ENCODE measurements around the gene PLD6.
A peak's percentile ranks its signal among the peaks of the same experiment; 100 is the strongest.

The PLD6 gene

GRCh38 chr17:17227608-17228520 is 21.7 kb upstream of the PLD6 start:
- no peak for DNase-seq (ENCODE audit: low read depth in 2 of 2)

GRCh38 chr17:17226451-17227265 is 20.5 kb upstream of the PLD6 start:
- DNase-seq (ENCODE audit: low read depth in 2 of 2) = no peak

- no peak for DNase-seq (ENCODE audit: low read depth in 2 of 2)
Observed at GRCh38 chr17:17225901-17226300, 19.8 kb upstream of the PLD6 start.

GRCh38 chr17:17224137-17224536 is 18.0 kb upstream of the PLD6 start:
- DNase-seq (ENCODE audit: low read depth in 2 of 2) = no peak

GRCh38 chr17:17223736-17224135 is 17.6 kb upstream of the PLD6 start:
- no peak for DNase-seq (ENCODE audit: low read depth in 2 of 2)

- DNase-seq (ENCODE audit: low read depth in 2 of 2) = no peak
Observed at GRCh38 chr17:17221329-17221728, 15.2 kb upstream of the PLD6 start.

- no peak for DNase-seq (ENCODE audit: low read depth in 2 of 2)
Observed at GRCh38 chr17:17220529-17220928, 14.4 kb upstream of the PLD6 start.

GRCh38 chr17:17217995-17218394 is 11.9 kb upstream of the PLD6 start:
- DNase-seq (ENCODE audit: low read depth in 2 of 2) = no peak

- no peak for DNase-seq (ENCODE audit: low read depth in 2 of 2)
Observed at GRCh38 chr17:17216776-17217175, 10.6 kb upstream of the PLD6 start.

GRCh38 chr17:17216236-17216635 is 10.1 kb upstream of the PLD6 start:
- DNase-seq (ENCODE audit: low read depth in 2 of 2) = no peak

- DNase-seq (ENCODE audit: low read depth in 2 of 2) = no peak
Observed at GRCh38 chr17:17215575-17215974, 9.4 kb upstream of the PLD6 start.

GRCh38 chr17:17214646-17215436 is 8.7 kb upstream of the PLD6 start:
- DNase-seq (ENCODE audit: low read depth in 2 of 2) = no peak

- no peak for DNase-seq (ENCODE audit: low read depth in 2 of 2)
Observed at GRCh38 chr17:17213775-17214174, 7.6 kb upstream of the PLD6 start.

GRCh38 chr17:17207998-17208397 is 1.9 kb upstream of the PLD6 start:
- DNase-seq (ENCODE audit: low read depth in 2 of 2) = no peak

- DNase-seq (ENCODE audit: low read depth in 2 of 2) = no peak
Observed at GRCh38 chr17:17206913-17207335, 791 bp upstream of the PLD6 start.

GRCh38 chr17:17205368-17206123 is 587 bp downstream of the PLD6 start:
- peak; percentile 40 to 65 for DNase-seq (ENCODE audit: low read depth in 2 of 2)

- no peak for DNase-seq (ENCODE audit: low read depth in 2 of 2)
Observed at GRCh38 chr17:17204635-17205231, 1.4 kb downstream of the PLD6 start.

- no peak for DNase-seq (ENCODE audit: low read depth in 2 of 2)
Observed at GRCh38 chr17:17204041-17204591, 2.0 kb downstream of the PLD6 start.

- no peak for DNase-seq (ENCODE audit: low read depth in 2 of 2)
Observed at GRCh38 chr17:17203173-17203730, 2.9 kb downstream of the PLD6 start.

GRCh38 chr17:17201907-17202306 is 4.2 kb downstream of the PLD6 start:
- DNase-seq (ENCODE audit: low read depth in 2 of 2) = no peak

All from stimulated activated CD8-positive, alpha-beta memory T cell treated with anti-CD3 and anti-CD28 coated beads, Interleukin-2, amount 100 ng/mL, for 48 hours (primary cell).